ENCODE measurements around the gene SMCO4. TPM values are rescaled to one million over a fixed set of nuclear protein-coding genes. Genes with fewer than 3 reads are reported as not detected.

The SMCO4 gene
- total RNA-seq, 1 experiment from 2014 or later = 9.3 TPM

DNA sequence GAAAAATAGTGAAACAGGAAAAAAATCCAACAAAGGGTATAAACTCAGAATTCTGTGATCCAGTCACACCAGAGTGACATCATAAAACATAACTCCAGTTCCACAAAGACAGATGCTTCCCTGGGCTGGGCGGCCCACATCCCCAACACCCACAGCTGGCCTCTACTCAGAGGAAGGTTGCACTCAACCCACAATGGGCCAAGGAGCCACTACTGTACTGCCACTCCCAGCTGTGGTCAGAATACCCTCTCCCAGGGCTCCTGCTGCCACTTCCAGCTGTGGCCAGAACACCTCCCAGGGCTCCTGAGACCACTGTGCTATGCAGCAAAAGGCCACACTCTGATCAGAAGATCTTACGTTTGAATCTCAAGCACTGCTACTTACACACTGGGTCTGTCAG, 18.3 kb downstream of the SMCO4 start:
- Histone ChIP-seq H3K27ac (ENCODE audit: low read depth, low read length, poor library complexity, severe bottlenecking) (no peak overlapping the region), H3K4me1 (ENCODE audit: insufficient read depth, low read length, poor library complexity, severe bottlenecking) (peaks cover 5% of the 10 kb centered on the region), H3K4me3 (ENCODE audit: low read depth, low read length, poor library complexity, severe bottlenecking) (no peak overlapping the region), H3K9me3 (ENCODE audit: low read depth, low read length, poor library complexity, severe bottlenecking) (no peaks in the 10 kb centered on the region), H3K27me3 (replicated peaks; ENCODE audit: insufficient read depth, low read depth, low read length, poor library complexity) (no peaks in the 10 kb centered on the region), H3K36me3 (ENCODE audit: insufficient read depth, low read length, poor library complexity, severe bottlenecking) (no peaks in the 10 kb centered on the region)
- DNase-seq (ENCODE audit: low spot score) = no peak
- TF ChIP-seq, protein P1, sequence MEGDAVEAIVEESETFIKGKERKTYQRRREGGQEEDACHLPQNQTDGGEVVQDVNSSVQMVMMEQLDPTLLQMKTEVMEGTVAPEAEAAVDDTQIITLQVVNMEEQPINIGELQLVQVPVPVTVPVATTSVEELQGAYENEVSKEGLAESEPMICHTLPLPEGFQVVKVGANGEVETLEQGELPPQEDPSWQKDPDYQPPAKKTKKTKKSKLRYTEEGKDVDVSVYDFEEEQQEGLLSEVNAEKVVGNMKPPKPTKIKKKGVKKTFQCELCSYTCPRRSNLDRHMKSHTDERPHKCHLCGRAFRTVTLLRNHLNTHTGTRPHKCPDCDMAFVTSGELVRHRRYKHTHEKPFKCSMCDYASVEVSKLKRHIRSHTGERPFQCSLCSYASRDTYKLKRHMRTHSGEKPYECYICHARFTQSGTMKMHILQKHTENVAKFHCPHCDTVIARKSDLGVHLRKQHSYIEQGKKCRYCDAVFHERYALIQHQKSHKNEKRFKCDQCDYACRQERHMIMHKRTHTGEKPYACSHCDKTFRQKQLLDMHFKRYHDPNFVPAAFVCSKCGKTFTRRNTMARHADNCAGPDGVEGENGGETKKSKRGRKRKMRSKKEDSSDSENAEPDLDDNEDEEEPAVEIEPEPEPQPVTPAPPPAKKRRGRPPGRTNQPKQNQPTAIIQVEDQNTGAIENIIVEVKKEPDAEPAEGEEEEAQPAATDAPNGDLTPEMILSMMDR (conservative IDR thresholded peaks at IDR 0.05; ENCODE audit: low read depth, low read length) = no peak
- no peak for TF ChIP-seq EZH2 (IDR thresholded peaks at IDR 0.05; ENCODE audit: borderline replicate concordance, low read depth, low read length, poor library complexity, severe bottlenecking)
- CTCF ChIA-PET = no interaction called here
- BruUV-seq (replicated peaks) = no TSS peak
- intact Hi-C loops (cut with micrococcal nuclease; ENCODE audit: unreplicated experiment) = no loop called here
- POLR2A ChIA-PET (ENCODE audit: low non-redundant PET) = no interaction called here

DNA sequence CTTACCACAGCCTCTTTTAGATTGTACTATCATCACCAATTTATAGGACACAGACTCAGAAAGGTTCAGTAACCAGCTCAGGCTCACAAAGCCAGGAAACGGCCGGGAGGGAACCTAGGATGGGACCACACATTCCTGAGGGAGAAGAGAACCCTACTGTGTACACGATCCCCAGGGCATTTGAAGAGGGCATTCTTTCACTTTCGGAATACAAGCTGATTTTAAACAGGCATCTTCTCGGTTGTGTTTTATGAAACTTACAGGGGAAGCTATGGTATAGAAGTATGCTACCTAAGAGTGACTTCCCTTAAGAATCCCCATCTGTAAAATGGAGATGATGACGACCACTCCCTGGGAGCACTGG, 19.0 kb downstream of the SMCO4 start:
- ChIA-PET CTCF (no interaction called here), POLR2A (ENCODE audit: low non-redundant PET) (no interaction called here)
- Histone ChIP-seq H3K4me3 (ENCODE audit: low read depth, low read length, poor library complexity, severe bottlenecking) (no peak overlapping the region), H3K27me3 (replicated peaks; ENCODE audit: insufficient read depth, low read depth, low read length, poor library complexity) (no peaks in the 10 kb centered on the region), H3K36me3 (ENCODE audit: insufficient read depth, low read length, poor library complexity, severe bottlenecking) (no peaks in the 10 kb centered on the region), H3K27ac (ENCODE audit: low read depth, low read length, poor library complexity, severe bottlenecking) (no peak overlapping the region), H3K9me3 (ENCODE audit: low read depth, low read length, poor library complexity, severe bottlenecking) (no peaks in the 10 kb centered on the region), H3K4me1 (ENCODE audit: insufficient read depth, low read length, poor library complexity, severe bottlenecking) (peaks cover 5% of the 10 kb centered on the region)
- intact Hi-C loops (cut with micrococcal nuclease; ENCODE audit: unreplicated experiment) = no loop called here
- BruUV-seq (replicated peaks) = no TSS peak
- TF ChIP-seq, protein P1 (conservative IDR thresholded peaks at IDR 0.05; ENCODE audit: low read depth, low read length) = no peak
- TF ChIP-seq EZH2 (IDR thresholded peaks at IDR 0.05; ENCODE audit: borderline replicate concordance, low read depth, low read length, poor library complexity, severe bottlenecking) = no peak
- no peak for DNase-seq (ENCODE audit: low spot score)

DNA sequence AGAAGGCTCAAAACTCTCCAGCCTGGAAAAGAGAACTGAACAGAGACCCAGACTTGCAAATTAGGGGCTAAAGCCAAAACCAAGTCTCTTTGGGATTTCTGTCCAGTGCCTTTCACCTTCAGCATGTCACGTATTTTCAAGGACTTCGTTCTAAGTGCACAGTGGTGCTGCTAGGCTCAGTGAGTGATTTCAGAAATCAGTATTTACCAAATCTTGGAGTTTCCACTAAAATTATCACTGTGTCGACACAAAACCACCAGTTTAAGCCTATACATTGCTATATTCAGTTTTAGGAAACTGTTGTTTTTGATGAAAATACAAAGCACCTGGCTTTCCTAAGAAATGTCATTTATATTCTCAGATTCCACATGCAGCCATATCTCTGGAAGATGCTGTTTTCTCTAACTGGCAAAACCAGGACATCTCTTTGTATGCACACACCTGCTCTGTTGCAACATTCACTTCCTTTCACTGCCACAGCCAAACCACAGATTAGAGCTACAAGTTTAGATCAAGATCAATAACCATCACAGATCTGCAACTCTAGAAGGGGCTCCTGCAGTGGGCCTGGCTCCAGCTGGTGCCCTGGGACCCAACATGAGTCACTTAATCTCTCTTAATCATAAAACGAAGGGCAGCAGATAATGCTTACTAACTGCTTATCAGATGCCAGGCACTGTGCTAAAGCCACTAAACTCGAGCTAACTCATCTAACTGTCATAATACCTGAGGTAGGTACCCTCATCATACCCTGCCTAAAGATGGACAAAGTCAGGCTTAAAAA, 22.3 kb downstream of the SMCO4 start:
- no peak for DNase-seq (ENCODE audit: low spot score)
- H3K27me3 ChIP-seq (replicated peaks; ENCODE audit: insufficient read depth, low read depth, low read length, poor library complexity) = no peaks in the 10 kb centered on the region
- ChIA-PET POLR2A (ENCODE audit: low non-redundant PET) (no interaction called here), CTCF (no interaction called here)
- intact Hi-C loops (cut with micrococcal nuclease; ENCODE audit: unreplicated experiment) = no loop called here
- H3K27ac ChIP-seq (ENCODE audit: low read depth, low read length, poor library complexity, severe bottlenecking) = no peak overlapping the region
- H3K9me3 ChIP-seq (ENCODE audit: low read depth, low read length, poor library complexity, severe bottlenecking) = no peaks in the 10 kb centered on the region
- H3K36me3 ChIP-seq (ENCODE audit: insufficient read depth, low read length, poor library complexity, severe bottlenecking) = no peaks in the 10 kb centered on the region
- H3K4me3 ChIP-seq (ENCODE audit: low read depth, low read length, poor library complexity, severe bottlenecking) = no peak overlapping the region
- no TSS peak for BruUV-seq (replicated peaks)
- no peak for TF ChIP-seq EZH2 (IDR thresholded peaks at IDR 0.05; ENCODE audit: borderline replicate concordance, low read depth, low read length, poor library complexity, severe bottlenecking)
- TF ChIP-seq, protein P1 (conservative IDR thresholded peaks at IDR 0.05; ENCODE audit: low read depth, low read length) = no peak
- H3K4me1 ChIP-seq (ENCODE audit: insufficient read depth, low read length, poor library complexity, severe bottlenecking) = peaks cover 5% of the 10 kb centered on the region
